Fibroblast of the aortic adventitia (primary cell): ENCODE data around the gene ADGRL1. TPM values are rescaled to one million over a fixed set of nuclear protein-coding genes. Genes with fewer than 3 reads are reported as not detected.

Experiments
- DNase-seq: peaks from one replicate; pipeline ENCODE4 v3.0.0-alpha.2; 2010; ENCODE audit warnings: low read depth
- H3K4me3 ChIP-seq: 2 replicates; pipeline ENCODE4 v1.5.1; 2011; ENCODE audit warnings: low read depth, mild to moderate bottlenecking, control low read depth, low read length, moderate library complexity
- total RNA-seq: library from RNA; depleted of rRNA; stranded (reverse); fragments of >200 nt; gene quantifications from 2 replicates; pipeline ENCODE4 v1.2.3, GENCODE V29; 2012; ENCODE audit warnings: low replicate concordance
- TF ChIP-seq, protein P1 (sequence below): IDR thresholded peaks from 2 replicates; pipeline ENCODE4 v1.5.1; 2011; ENCODE audit warnings: mild to moderate bottlenecking, low read length, control low read depth, inconsistent platforms; ENCODE audit not compliant: insufficient read depth

The ADGRL1 gene
- total RNA-seq, 1 donor: 6.0 TPM

DNA sequence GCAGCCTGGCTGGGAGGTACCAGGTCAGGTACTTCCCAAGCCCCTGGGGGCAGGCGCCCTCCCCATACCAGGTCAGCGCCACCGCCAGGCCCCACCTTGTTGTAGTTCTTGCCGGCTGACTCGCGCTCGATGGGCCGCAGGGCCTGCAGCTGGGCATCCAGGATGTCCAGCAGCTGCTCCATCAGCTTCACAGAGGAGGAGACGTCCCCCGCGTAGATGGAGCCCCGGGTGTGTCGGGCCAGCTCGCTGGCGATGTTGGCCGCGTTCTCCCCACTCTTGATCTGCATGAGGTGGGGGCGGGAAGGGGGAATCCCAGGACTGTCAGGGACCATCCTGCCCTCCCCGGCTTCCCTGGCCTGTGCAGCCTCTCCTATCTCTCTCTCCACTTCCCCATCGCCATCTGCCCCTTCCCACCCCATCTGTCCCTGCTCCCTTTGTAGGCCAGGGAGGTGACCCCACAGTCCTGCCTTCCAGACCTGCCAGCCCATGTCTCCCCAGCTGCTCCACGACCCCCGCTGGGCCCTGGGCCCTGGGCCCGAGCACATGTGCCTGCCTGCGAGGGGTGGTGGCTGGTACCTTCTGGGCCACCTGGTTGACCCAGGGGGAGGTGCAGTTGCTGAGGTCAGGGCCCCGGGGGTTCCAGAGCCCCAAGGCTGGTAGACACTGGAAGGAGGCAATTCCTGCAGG lies 45.8 kb downstream of the ADGRL1 start:
- no peak for DNase-seq
- no peak overlapping the region for H3K4me3 ChIP-seq
- TF ChIP-seq, protein P1, sequence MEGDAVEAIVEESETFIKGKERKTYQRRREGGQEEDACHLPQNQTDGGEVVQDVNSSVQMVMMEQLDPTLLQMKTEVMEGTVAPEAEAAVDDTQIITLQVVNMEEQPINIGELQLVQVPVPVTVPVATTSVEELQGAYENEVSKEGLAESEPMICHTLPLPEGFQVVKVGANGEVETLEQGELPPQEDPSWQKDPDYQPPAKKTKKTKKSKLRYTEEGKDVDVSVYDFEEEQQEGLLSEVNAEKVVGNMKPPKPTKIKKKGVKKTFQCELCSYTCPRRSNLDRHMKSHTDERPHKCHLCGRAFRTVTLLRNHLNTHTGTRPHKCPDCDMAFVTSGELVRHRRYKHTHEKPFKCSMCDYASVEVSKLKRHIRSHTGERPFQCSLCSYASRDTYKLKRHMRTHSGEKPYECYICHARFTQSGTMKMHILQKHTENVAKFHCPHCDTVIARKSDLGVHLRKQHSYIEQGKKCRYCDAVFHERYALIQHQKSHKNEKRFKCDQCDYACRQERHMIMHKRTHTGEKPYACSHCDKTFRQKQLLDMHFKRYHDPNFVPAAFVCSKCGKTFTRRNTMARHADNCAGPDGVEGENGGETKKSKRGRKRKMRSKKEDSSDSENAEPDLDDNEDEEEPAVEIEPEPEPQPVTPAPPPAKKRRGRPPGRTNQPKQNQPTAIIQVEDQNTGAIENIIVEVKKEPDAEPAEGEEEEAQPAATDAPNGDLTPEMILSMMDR: no peak

DNA sequence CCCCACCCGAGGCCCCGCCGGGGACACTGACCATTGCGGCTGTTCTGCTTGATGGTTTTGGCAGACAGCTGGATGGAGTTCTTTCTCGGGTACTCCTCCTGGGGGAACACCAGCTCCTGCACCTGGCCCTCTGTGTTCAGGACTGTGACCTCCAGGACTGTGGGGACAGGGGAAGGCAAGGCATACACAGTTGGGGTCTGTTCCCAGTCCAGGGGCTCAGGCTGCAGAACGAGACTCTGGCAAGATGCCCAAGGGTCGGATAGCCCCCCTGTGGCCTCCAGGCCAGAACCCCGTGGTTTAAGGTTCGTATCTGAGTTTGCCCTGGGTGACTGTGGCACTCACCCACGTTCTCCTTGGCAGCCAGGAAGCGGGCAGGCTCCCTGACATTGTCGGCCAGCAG lies 46.9 kb downstream of the ADGRL1 start:
- no peak for DNase-seq

DNA sequence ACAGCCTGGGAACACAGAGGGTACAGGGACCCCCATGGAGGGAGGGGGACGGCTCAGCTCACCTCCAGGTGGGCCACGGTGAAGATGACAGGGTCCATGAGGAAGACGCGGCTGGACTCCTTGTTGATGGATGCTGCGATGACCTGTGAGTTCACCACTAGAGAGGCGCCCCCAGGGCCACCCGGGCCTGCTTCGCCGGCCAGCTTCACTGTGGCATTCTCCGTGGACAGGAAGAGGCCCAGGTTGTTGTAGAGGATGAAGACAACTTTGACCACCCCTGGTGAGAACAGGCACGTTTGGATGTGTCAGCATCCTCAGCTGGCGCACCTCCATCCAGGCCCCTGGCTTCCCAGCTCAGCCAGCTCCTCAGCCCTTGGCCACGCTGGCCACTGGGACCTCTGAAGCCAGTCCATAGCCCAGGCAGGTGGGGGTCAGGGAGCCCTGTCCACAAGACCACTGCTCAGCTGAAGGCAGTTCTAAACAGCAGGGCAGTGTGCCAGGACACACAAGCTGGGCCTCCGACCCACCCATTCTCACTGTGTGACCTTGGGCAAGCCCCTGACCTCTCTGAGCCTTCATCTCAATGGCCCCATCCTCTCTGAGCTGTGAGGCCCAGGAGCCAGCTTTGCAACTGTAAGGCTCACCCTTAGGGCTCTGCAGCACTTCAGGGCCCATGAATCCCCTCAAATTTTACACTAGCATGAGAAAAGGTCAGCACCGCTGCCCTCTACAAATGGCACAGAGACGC lies 47.5 kb downstream of the ADGRL1 start:
- no peak overlapping the region for H3K4me3 ChIP-seq
- TF ChIP-seq, protein P1: no peak
- DNase-seq: no peak

More for the DNA sequence above, 46.9 kb downstream of the ADGRL1 start:
- TF ChIP-seq, protein P1: no peak
- no peak overlapping the region for H3K4me3 ChIP-seq

DNA sequence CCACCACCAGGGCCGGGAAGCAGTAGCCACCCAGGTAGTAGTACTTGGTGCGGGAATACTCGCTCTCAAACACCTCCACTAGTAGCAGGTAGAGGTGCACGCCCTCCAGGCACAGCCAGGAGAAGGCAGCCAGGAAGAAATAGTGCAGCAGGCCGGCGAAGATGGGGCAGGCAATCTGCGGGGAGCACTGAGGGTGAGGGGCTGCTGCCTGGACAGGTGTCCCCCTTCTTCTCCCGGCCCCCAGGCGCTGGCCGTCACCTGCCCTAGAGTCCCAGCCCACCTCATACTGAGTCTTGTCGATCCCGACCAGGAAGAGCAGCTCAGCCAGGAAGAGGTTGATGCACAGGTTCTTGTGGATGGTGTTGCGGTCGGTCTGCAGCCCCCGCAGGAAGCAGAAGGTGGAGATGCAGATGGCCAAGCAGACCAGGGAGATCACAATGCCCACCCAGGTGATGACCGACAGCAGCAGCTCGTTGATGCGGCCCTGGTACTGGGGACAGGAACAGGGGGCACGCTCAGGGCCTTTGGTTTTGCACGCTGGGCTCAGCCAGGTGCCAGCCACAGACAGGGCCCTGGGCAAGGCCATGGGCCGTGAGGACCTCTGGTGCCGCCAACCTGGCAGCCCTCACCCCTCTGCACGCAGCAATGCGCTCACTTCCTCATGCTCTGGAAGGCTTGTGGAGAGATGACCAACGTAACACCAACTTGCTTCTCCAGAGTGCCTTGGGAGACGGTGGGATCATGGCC lies 48.8 kb downstream of the ADGRL1 start:
- DNase-seq: no peak
- TF ChIP-seq, protein P1: no peak
- no peak overlapping the region for H3K4me3 ChIP-seq

DNA sequence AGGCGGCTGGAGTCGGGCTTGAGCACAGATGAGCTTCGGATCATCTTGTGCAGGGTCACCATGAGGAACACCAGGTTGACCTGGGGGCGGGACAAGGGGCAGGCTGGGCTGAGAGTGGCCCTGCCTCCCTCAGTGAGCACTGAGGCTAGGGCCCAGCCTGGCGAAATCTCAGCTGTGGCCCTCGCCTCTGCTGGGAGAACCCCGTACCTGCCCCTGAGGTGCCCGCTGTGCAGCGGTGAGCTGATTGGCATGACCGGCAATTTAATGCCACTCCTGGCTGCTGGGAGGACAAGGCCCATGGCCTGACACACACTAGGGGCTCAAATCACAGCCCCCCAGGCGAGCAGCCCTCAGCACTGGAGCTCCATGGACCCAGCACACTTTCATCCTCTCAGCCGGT lies 49.8 kb downstream of the ADGRL1 start:
- H3K4me3 ChIP-seq: no peak overlapping the region
- TF ChIP-seq, protein P1: no peak
- no peak for DNase-seq

DNA sequence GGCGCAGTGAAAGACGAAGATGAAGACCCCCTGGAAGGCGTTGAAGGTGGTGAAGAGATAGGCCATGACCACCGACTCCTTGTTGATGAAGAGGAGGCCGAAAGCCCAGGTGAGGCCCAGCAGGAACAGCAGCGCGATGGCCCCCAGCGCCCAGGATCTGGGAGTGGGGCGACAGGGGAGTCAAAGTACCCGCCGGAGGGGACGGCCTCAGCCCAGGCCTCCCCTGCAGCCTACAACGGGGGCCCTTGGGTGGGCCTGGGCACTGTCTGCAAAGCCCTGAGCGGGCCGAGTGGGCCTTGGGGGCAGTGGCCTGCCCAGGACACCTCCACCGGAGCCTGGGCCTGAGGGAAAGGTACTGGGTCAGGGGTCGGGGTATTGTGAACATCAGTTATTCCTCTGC lies 50.6 kb downstream of the ADGRL1 start:
- no peak for DNase-seq
- TF ChIP-seq, protein P1: no peak
- no peak overlapping the region for H3K4me3 ChIP-seq
